Activated CD4-positive, CD25-positive, alpha-beta regulatory T cell treated with anti-CD3 and anti-CD28 coated beads, Interleukin-2, amount 50 U/mL, for 16 hours (primary cell): ENCODE measurements around the gene RSBN1L.
"Not testable (repeated sequence)": the region's sequence is repeated elsewhere in the genome, so short reads cannot be mapped to it uniquely, and the experiment has no call there.

Experiments used
- DNase-seq: peaks from one replicate; pipeline ENCODE4 v3.0.0-alpha.2; 2020; ENCODE audit warnings: low read depth, low spot score

The RSBN1L gene

DNA sequence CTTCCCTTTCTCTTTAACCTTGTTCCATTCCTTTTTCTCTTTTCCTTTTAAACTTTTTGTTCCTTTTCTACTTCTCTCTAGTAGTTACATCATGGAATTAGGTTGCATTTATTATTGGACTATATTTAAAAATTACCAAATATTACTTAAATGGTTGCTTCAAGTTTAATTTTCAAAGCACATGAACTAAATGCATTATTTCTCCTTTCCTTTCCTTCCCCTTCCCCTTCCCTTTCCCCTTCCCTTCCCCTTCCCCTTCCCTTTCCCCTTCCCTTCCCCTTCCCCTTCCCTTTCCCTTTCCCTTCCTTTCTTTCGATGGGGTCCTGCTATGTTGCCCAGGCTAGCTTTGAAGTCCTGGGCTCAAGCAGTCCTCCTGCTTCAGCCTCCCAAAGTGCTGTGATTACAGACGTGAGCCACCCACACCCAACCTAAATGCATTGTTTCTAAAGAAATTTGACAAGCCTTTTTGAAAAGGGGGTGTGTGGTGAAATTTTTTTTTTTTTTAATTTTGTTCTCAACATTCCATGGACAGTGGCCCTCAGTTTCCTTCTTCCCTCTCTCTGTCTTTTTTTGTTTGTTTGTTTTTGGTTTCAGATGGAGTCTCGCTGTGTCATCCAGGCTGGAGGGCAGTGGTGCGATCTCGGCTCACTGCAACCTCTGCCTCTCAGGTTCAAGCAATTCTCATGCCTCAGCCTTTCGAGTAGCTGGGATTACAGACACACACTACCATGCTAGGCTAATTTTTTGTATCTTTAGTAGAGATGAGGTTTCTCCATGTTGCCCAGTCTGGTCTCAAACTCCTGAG lies 70.7 kb downstream of the RSBN1L start:
- no peak for DNase-seq

DNA sequence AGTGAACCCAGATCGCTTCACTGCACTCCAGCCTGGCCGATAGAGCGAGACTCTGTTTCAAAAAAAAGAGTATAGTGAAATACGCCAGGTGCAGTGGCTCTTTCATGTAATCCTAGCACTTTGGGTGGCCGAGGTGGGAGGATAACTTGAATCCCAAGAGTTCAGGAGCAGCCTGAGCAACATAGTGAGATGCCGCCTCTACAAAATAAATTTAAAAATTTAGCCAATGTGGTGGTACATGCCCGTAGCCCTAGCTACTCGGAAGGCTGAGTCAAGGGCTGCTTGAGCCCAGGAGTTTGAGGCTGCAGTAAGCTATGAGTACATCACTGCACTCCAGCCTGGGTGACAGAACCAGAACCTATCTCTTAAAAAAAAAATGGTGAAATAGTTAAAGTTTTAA lies 74.1 kb downstream of the RSBN1L start:
- DNase-seq: no peak

DNA sequence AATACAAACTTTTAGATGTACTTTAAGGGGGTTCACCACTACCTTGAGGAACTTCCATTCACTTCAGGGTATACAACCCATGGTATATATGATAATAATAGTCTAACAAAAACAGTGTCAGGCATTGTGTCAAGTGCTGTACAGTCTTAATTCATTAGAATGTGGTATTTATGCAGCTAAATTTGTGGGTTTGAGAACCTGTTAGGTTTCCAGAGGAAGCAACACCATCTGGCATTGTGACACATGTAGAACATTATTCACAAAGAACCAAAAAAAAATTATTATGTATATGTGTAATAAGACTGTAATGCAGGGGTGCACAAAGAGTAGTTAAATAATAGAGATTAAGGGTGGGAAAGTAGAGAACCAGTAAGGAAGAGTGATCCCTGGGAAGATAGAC lies 75.6 kb downstream of the RSBN1L start:
- DNase-seq: no peak

DNA sequence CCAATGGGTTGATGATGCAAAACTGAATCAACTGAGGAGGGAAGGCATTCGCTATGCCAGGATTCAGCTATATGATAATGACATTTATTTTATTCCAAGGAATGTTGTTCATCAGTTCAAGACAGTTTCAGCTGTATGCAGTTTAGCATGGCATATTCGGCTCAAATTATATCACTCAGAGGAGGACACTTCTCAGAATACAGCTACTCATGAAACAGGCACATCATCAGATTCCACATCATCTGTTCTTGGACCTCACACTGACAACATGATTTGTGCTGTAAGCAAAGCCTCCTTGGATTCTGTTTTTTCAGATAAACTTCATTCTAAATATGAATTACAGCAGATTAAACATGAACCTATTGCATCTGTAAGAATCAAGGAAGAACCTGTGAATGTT lies 82.3 kb downstream of the RSBN1L start:
- DNase-seq: no peak

DNA sequence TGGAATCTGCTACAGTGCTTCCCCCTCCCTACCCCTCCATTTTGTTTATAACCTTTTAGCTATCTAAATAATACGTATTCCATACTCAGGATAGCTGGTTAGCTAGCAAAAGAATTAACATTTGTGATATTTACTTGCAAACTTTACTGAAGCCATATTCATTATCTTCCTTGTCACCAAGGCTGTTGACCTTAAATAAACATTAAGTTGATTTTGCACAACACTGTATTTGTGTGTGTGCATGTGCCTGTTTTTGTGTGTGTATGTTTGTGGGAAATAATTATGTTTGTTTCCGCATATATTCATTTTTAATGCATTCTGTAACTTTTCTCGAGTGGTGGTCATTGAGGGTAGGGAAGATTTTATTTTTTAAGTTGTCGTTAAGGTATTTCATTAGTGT lies 86.1 kb downstream of the RSBN1L start:
- no peak for DNase-seq

DNA sequence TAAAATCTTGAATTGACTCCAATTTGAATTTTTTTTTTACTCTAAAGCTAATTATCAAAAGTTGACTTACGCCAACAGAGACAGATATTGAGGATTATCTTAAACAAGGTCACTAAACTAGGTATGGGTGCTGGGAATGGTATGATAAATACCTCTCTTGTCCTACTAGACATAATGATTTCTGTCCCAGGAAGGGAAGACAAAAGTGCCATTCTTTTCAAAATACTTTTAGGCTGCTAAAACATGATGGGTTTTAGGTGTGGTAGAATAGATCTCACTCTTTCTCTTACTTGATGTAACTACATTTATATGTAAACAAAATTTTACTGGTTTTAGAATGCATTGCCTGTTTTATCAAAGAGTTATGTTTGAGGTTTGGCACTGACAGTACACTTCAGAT lies 86.9 kb downstream of the RSBN1L start:
- DNase-seq: no peak

DNA sequence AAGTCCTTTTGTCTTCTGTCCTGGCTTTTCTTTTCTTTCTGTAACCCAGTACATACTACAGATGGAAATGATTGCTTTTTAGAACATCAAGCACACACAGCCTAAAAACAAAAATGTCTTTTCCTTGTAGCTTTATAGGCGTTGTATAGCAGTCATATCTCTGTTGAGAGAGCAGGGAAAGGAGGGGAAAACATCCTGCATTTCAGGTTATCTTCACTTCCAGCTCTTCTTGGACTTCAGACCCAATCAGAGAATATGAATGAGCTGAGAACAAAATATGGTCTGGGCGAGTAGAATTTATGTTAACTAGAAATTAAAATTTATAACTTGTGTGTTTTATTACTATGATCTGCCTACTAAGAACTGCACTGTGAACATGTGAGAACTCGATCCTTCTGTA lies 87.3 kb downstream of the RSBN1L start:
- no peak for DNase-seq

DNA sequence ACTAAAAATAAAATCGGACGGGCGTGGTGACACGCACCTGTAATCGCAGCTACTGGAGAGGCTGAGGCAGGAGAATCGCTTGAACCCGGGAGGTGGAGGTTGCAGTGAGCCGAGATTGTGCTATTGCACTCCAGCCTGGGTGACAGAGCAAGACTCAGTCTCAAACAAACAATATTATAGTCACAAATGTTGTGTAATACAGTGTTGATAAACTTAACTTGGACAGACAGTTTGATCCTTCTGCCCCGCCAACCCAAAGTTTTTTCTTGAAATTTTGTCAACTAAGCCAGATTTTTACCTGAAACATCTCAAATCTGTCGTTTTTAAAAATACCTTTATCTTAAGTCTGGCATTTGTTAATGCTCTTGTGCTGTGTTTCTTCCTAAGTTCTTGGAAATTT lies 88.2 kb downstream of the RSBN1L start:
- not testable (repeated sequence) for DNase-seq

DNA sequence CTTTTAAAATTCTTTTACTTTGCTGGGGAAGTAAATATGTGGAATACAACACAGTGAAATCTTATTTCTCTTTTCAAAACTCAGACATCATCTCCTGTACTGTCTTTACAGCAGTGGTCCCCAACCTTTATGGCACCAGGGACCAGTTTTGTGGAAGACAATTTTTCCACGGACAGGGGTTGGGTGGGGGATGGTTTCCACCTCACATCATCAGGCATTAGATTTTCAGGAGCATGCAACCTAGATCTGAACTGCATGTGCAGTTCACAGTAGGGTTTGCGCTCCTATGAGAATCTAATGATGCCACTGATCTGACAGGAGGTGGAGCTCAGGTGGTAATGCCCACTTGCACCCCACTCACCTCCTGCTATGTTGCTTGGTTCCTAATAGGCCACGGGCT lies 89.8 kb downstream of the RSBN1L start:
- DNase-seq: no peak

DNA sequence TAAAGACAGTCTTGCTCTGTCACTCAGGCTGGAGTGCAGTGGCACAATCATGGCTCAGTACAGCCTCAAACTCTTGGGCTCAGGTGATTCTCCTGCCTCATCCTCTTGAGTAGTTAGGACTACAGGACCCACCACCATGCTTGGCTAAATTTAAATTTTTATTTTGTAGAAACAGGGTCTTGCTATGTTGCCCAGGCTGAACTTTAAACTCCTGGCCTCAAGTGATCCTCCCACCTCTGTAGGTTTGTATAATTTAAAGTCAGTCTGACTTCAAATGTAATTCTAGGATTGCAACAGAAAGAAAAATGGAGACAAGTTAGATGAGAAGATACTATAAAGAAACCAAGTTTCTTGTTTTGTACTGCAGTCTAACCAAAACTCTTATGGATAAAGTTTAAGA lies 90.5 kb downstream of the RSBN1L start:
- no peak for DNase-seq

DNA sequence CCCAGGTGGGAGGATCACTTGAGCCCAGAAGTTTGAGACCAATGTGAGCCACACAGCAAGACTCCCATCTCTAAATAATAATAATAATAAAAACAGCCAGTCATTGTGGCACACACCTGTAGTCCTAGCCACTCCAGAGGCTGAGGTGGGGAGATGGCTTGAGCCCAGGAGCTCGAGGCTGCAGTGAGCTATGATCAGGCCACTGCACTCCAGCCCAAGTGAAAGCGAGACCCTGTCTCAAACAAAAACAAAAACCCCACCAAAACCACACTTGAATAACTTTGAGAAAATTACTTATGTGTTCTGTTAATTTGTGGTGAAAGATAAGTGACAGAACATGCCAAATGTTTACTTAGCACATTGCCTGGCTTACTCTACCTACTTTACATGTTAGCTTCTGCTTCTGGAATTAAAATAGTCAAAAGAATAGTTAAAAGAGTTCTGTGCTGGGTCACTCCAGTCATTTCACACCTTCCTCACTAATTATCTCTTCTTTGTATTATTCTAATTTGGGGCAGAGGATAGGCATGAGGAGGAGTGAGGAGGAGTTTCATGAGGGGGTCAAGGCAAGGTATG lies 92.2 kb downstream of the RSBN1L start:
- DNase-seq: no peak

DNA sequence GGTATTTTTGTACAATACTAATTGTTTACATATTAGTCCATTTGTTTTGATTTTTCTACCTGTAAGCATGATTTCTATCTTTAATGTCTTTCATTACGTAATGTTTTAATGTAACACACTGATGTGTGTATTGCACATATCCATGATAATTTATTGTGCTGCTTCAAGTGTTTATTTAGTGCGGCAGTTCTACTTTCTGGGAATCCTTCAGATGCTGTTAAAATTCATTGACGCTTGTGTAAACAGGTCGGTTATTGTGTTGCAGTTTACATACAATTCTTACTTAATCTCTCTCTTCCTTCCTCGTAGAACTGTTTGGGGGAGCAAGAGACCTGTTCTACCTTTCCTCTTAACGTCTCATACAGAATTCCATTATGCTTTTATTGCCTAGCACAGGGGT lies 95.1 kb downstream of the RSBN1L start:
- DNase-seq: no peak

DNA sequence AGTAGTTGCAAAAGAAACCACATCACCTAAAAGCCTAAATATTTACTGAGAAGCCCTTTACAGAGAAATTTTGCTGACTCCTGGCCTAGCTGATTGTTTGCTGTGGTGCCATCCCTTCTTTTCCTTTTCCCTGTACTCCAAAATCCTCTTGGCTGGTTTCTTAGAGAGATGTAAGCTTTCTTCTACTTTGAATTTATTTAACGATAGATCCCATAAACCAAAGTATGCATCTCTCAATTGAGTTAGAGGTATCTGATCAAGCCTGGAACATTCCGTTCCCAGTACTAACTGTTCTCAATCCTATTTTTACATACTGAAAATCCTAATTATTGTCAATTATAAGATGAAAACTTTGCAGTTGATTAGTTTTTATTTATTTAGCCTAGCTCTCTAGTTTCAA lies 95.7 kb downstream of the RSBN1L start:
- DNase-seq: no peak

DNA sequence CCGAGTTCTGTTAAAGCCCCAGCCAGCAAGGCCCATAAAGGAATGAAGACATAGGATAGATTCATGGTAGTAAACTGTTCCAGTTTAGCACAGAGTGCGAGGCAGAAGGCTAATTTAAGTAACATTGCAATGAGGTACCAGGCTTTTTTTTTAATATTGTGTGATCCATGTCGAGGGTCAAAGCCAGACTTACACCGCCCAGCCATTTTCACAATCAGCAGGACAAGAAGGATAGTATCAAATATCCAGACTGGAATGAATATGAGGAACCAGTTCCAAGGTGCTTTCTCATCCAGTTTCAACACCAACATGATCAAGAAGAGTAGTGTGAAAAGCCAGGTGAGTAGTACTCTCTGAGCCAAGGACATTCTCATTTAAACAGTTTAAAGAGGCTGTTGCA lies 97.7 kb downstream of the RSBN1L start:
- no peak for DNase-seq

DNA sequence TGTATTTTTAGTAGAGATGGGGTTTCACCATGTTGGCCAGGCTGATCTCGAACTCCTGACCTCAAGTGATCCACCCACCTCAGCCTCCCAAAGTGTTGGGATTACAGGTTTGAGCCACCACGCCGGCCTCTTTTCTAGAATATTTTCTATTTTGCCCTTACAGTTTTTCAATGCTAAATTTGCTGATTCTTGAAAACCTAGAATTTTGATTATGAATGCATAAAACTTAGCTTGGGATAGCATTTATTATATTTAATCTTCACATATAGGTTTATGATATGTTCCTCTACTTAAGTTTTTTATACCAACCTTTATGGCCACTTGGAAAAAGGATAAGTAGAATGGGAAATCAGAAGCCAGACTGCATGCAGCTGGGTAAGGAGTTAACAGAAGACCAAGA lies 99.8 kb downstream of the RSBN1L start:
- no peak for DNase-seq

DNA sequence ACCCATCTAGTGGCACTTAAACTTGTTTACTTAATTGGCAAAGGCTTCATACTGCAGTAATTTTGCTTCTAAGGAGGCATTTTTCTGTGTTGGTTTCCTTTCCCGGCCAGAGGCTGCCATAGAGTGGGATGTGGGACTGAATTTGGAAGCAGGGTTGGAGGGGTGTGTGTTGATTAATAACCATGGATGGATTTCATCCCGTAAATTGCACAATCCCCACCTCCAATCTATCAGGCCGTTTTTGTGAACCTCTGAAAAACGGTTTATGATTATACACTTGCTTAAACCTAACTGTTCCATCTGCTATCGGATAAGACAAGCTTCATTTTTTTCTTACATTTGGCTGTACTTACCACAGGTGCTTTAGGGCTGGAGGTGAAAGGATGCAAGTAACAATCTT lies 100.7 kb downstream of the RSBN1L start:
- DNase-seq: no peak

DNA sequence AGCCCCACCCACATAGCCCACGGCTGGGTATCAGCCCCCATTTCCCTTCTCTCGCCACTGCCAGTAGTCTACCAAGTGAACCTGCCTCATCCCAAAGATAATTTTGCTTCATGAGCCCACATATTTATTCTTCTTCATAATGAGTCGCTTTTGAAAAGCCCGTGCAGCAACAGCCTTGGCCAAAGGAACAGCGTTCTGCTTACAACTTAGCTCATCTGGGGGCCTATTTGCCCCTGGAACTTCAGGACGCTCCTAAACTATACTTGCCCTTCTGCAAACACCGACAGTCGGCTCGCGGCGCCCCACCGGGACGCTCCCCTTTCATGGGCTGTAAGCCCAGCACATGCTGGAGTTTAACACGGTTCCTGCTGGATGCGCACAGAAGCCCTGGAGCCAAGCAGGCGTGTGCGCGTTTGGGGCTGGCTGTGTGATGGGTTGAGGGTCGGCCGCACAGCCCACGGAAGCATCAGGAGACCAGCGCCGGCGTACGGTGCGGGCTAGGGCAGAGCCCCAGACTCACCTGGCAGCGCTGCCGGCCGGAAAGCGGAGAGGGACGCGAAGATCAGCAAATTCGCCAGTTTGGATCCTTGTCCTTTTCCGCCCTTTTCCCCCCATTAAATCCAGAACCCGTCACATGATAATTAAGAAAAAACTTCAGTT lies 101.6 kb downstream of the RSBN1L start:
- no peak for DNase-seq

DNA sequence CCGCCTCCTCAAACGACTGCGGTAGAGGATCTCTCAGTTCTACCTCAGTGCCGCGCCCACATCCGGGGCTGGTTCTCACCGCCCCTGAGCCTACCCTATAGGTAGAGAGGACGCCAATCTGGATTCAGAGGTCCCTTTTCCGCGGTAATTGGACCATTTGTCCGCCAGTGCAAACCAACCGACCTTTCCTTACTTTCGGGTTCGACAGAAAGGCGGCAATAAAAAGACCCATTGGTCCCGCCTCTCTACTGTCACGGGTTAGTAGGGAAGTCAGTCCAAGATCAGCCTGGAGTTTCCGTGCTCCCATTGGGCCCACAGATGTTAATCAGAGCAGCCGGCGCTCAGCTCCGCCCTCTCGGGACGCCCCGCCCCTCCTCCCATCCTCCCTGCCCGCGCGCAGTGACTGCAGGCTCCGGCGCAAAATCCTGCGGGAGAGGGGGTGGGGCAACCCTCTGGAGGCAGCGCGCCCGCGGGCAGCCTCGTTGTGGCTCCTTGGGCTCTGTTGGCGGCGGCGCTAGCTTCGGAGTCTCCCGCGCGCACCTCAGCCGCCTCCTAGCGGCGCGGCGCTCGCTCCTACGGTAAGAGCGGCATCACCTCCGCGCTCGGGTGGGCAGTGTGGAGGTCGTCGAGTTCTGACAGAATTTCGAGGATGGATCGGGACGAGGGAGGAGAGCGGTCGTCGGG lies 102.3 kb downstream of the RSBN1L start, which contains the start of the genes PHTF2 and TMEM60:
PHTF2 (plus strand) TSS at position 380 of the 684 bp plus-strand sequence.
TMEM60 (minus strand) TSS at position 41 of the 684 bp plus-strand sequence. CDS start 4,061 bp downstream, outside the sequence.
- peak; percentile 91 for DNase-seq

DNA sequence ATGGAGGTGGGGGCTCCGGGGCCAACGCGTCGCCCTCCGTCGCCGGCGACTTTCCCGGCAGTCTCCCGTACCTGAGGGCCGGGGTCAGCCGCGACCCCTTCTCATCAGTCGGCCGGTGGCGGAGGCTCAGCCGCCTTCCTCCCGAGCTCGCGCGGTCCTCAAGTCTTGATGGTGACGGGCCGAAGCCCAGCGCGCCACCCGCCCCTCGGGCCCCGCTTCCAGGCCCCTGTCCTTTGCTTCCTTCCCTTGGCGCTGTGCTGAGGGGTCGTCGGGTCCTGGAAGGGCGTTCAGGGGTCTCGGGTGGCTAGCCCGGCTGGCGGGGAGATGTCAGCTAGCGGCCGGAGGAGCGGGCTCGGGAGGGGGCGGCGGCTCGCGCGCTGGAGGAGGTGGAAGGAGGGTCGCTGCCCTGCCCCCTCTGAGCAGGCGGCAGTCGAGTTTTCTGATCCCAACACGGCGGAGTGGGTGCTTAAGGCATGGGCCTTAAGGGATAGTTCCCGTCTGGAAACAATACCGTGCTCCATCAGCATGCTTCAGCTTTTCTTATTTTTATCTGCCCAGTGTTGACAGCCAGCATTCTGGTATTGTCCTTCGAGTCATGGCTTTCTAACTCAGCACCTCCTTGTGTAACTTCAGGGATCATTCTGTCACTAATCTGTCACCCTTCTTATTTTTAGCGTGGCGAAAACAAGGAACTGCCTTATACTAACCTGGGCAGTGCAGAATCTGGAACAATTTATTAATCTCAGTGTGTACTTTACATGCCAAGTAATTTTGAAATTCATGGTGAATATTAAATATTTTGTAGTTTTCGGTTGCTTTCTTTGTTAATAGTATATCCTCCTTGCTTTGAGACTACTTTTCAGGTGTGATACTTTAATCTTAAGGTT lies 103.1 kb downstream of the RSBN1L start:
- no peak for DNase-seq

DNA sequence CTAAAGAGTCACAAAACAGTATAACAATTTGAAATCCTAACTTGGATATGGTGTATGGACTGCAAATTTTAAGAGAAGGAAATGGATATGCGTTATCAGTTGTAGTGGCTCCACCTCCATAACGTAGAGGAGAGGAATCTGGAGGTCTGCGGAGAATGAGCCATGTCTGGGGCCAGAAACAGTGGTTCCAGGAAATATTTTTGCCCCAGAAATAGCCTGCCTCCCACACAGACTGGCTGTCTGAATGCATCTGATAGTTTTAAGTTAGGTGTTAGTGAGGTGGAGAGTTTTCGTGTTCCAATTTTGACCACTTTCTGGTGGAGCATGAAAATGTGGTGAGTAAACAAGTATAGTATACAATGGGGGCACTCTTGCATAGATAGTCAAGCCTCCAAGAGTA lies 103.9 kb downstream of the RSBN1L start:
- no peak for DNase-seq

DNA sequence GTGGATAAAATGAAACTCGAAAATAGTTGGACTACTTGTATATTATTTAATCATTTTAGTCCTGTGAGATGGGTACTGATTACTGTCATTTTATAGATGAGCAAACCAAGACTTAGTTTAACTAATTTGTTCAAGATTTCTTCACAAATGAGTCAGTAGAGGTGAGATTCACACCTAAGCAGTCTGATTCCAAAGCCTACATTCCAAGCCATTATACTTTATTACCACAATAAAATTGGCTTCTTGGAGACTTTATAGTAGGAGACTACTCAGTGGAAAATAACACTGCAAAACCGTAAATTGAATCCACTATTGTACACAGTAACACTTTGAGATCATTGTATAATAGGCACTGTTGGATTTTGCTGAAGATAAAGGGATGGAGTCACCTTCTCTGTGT lies 104.5 kb downstream of the RSBN1L start:
- no peak for DNase-seq
